GM18498 (cell line): ENCODE data around the gene AHDC1.

Source experiments
- ATAC-seq: cut with Tn5 transposase; IDR thresholded peaks from one replicate; pipeline ENCODE4 v1.9.1; 2021; ENCODE audit warnings: mild to moderate bottlenecking, moderate library complexity; ENCODE audit not compliant: unreplicated experiment

The AHDC1 gene

GRCh38 chr1:27616441-27616840 lies 12.5 kb upstream of the AHDC1 start:
- ATAC-seq, result no peak

- no peak for ATAC-seq
These were observed 11.6 kb upstream of the AHDC1 start for GRCh38 chr1:27615346-27616192.

GRCh38 chr1:27614625-27615344 lies 10.8 kb upstream of the AHDC1 start:
- ATAC-seq, result no peak

DNA sequence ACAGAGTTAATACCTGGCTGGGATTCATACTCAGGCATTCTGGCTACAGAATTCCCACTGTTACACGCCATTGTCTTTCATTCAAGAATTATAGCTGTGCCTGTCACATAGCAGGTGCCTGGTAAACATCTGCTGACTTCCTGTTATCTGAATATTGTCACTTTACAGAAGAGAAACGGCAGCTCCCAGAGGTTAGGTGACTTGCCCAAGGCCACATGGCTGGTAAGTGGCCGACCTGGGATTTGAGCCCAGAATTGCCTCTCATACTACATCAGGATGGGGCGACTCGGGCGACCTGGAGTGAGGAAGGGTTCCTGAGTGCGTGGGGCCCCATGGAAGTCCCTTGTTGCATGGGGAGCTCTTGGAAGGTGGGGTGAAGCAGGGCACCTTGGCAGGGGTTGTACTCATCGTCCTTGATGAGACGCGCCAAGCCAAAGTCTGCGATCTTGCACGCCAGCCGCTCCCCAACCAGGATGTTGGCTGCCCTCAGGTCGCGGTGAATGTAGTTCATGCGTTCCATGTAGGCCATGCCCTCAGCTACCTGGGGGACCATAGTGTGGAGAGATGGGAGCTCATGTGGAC lies 10.2 kb upstream of the AHDC1 start:
- ATAC-seq, result no peak

DNA sequence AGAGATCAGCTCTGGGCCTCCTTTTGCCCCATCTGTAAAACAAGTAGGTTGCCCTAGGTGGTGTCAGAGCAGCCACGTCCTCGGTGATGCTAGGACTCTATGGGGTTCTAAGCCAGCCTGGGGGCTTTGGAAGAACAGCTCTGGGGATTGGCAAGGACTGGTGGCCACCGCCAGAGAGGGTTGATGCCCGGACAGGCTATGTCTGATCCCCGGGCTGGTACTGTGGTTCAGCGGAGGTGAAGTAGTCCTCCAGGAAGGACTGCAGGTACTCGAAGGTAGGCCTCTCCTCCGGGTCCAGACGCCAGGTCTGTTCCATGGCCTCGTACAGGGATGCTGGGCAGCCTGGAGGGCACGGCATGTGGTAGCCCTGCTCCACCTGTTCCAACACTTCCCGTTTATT lies 8.8 kb upstream of the AHDC1 start:
- ATAC-seq, result no peak

DNA sequence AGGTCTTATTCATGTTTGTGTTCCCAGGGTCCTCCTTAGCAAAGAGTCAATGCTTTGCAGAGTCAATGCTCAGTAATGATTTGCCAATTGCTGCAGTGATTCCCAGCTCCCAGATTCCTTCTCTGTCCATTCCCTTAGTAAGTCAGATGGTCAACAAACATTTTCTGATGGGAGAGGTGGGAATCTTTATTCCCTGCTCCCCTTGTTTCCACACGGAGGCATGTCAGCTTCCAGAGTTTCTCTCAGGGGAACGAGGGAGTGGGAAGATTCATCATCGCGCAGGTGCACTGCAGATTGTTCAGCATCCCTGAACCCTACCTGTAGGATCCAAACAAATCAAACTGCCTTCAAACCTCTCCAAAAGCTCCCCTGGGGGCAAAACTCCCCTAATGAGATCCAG lies 7.5 kb upstream of the AHDC1 start:
- ATAC-seq, result no peak

DNA sequence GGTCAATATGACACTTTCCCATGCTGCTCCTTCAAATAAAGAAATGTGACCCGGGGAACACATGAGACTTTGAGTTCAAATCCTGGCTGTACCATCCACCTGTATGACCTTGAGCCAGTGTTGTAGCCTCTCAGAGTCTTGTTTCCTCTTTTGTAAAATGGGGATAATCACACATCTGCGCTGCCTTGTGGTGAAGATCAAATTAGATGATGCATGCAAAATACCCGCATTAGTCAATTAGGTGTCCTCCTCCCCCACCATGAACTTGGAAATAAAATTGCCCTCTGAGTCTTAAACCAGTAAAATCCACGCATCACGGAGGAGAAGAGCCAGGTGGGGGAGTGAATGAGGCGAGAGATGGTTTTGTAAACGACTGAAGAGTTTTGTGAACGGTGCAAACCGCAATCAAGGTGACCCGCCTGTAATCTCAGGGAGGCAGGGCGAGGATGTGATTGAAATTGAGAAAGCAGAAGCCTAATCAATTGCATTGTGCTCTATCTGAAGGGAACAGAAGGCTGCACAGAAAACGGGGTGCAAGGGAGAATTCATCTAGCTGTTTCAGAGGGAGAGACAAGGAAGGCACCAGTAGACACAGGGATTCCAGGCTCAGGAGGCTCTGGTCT lies 5.8 kb upstream of the AHDC1 start:
- no peak for ATAC-seq

- no peak for ATAC-seq
These were observed 5.2 kb upstream of the AHDC1 start for GRCh38 chr1:27609210-27609555.

DNA sequence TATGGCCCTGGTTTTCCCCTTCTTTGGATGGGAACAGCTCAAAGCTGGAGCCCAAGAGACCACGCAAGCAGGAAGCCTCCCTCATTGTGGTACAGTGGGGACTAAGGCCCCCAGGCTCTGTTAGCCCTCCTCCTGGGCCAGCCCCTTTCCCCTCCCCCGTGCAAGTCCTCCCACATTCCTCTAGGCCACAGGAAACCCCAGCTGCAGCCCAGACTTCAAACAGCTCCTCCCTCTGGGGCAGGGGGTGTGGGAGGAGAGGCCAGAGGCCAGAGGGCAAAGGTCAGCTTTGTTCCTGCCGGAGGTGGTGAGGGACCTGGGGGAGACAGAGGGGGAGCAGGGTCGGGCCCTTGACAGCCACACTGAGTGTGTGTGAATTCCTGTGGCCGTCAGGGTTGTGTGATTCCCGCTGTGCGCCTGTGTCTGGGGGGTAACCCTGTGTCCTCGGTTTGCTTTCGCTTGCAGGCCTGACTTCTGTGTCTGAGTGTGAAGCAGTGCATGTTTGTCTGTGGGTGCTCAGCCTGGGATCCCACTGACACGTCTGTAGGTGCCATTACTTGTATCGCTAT lies 3.4 kb upstream of the AHDC1 start:
- ATAC-seq, result no peak

- ATAC-seq, result no peak
These were observed 2.8 kb upstream of the AHDC1 start for GRCh38 chr1:27606708-27607238.

GRCh38 chr1:27605796-27606707 lies 2.1 kb upstream of the AHDC1 start:
- no peak for ATAC-seq

DNA sequence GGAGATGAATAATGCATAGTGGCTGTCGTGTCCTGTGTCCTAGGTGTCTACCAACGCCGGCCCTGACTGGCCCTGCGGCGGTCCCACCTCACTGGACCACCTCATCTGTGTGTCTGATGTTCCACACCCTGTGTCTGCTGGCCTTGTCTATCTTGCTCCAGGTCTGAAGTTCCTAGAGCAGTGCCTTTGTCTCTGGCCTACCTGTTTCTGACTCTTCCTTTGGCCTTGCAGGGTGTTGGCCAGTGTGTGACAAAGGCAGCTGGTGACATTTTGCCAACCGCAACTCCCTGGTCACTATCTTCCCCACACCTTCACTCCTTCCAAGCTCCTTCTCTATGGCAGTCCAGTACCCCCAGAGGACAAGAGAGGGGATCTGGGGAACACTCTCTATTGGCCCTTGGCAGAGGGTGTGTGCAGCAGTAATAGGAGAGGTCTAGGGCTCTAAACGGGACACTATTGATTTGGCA lies 1.4 kb upstream of the AHDC1 start:
- no peak for ATAC-seq

- no peak for ATAC-seq
These were observed 795 bp upstream of the AHDC1 start for GRCh38 chr1:27604579-27605299.

- ATAC-seq, result no peak
These were observed 649 bp downstream of the AHDC1 start for GRCh38 chr1:27603309-27603680.

DNA sequence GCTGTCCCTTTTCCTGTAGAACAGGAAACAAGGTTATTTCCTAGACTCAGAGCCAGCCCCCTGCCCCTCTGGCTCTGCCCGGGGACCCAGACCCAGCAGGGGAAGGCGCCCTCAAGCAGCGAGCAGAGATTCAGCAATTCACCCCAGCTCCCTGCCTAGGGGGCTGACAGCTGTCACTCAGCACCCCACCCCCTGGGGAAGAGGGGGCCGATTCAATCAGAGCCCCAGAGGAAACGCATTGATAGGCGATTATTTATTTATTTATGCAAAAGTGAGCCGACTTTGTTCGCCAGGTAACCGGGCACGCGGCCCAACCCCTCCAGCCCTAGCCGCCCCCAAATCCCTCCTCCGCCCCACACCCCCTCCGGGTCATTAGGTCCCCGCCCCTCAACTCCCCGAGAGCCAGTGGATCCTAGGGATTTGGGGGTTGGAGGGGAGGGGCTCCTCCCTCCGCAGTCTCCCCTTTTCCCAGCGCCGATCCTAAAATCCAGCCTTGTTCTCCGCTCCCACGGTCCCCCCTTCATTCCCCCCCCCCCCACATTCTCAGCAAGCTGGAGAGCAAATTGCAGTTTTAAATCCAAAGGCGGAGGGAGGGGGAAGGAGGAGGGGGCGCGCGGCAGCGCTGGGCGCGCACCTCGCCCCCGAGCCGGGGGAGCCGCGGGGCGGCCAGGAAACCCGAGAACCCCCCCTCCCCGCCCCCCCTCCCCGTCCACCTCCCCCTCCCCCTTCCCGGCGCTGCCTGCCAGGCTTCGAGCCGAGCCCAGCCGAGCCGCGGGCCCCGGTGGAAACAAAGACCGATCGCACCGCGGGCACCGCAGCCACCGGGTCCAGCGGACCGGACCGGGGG lies 1.3 kb downstream of the AHDC1 start:
- no peak for ATAC-seq

- no peak for ATAC-seq
These were observed 2.0 kb downstream of the AHDC1 start for GRCh38 chr1:27601771-27602461.

DNA sequence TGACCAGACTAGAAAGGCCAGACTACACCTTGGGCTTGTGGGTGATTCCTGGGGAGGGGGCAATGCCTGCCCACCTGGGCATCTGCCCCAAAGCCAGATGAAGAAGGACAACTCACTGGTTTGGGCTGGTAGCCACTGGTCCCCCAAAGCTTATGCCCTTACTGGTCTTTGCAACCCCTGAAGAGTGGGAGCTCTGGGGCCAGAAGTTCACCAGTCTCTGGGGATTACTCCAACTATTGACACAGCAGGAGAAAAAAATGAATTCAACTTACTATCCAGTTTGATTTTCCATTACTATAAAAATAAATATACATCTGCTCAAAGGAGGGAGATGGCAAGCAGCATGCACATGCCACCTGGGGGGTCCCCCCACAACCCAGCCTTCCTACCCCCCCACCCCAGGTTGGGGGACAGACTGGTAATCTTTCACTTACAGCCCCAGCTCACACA lies 2.6 kb downstream of the AHDC1 start:
- no peak for ATAC-seq
